Measurements from ENCODE around the gene CTIF.
"Not testable (repeated sequence)": the region's sequence is repeated elsewhere in the genome, so short reads cannot be mapped to it uniquely, and the experiment has no call there.

The CTIF gene

GRCh38 chr18:48811977-48812451 is 273.2 kb downstream of the CTIF start:
- DNase-seq: not testable (repeated sequence)

GRCh38 chr18:48813321-48813720 is 274.5 kb downstream of the CTIF start:
- no peak for DNase-seq

GRCh38 chr18:48813833-48814489 is 275.1 kb downstream of the CTIF start:
- no peak for DNase-seq

GRCh38 chr18:48814490-48815178 is 275.8 kb downstream of the CTIF start:
- DNase-seq: no peak

- no peak for DNase-seq
Measured at GRCh38 chr18:48815179-48815515, 276.3 kb downstream of the CTIF start.

GRCh38 chr18:48815581-48816324 is 276.9 kb downstream of the CTIF start:
- no peak for DNase-seq

- no peak for DNase-seq
Measured at GRCh38 chr18:48816554-48816953, 277.7 kb downstream of the CTIF start.

- DNase-seq: no peak
Measured at GRCh38 chr18:48817021-48817461, 278.2 kb downstream of the CTIF start.

GRCh38 chr18:48818329-48819254 is 279.8 kb downstream of the CTIF start:
- no peak for DNase-seq

GRCh38 chr18:48819276-48819675 is 280.4 kb downstream of the CTIF start:
- DNase-seq: no peak

GRCh38 chr18:48819781-48820482 is 281.1 kb downstream of the CTIF start:
- DNase-seq: no peak

- DNase-seq: no peak
Measured at GRCh38 chr18:48820483-48821250, 281.8 kb downstream of the CTIF start.

GRCh38 chr18:48821251-48821590 is 282.4 kb downstream of the CTIF start:
- no peak for DNase-seq

GRCh38 chr18:48821845-48822244 is 283.0 kb downstream of the CTIF start:
- DNase-seq: no peak

GRCh38 chr18:48824231-48824970 is 285.6 kb downstream of the CTIF start:
- no peak for DNase-seq

- DNase-seq: no peak
Measured at GRCh38 chr18:48825101-48825745, 286.4 kb downstream of the CTIF start.

- no peak for DNase-seq
Measured at GRCh38 chr18:48826271-48826670, 287.4 kb downstream of the CTIF start.

GRCh38 chr18:48826806-48827205 is 288.0 kb downstream of the CTIF start:
- DNase-seq: no peak

- no peak for DNase-seq
Measured at GRCh38 chr18:48827291-48828193, 288.7 kb downstream of the CTIF start.

Data from activated T-cell treated with anti-CD3 and anti-CD28 coated beads for 4 hours (primary cell).